Measurements from ENCODE around the gene SMARCD3.

The SMARCD3 gene

DNA sequence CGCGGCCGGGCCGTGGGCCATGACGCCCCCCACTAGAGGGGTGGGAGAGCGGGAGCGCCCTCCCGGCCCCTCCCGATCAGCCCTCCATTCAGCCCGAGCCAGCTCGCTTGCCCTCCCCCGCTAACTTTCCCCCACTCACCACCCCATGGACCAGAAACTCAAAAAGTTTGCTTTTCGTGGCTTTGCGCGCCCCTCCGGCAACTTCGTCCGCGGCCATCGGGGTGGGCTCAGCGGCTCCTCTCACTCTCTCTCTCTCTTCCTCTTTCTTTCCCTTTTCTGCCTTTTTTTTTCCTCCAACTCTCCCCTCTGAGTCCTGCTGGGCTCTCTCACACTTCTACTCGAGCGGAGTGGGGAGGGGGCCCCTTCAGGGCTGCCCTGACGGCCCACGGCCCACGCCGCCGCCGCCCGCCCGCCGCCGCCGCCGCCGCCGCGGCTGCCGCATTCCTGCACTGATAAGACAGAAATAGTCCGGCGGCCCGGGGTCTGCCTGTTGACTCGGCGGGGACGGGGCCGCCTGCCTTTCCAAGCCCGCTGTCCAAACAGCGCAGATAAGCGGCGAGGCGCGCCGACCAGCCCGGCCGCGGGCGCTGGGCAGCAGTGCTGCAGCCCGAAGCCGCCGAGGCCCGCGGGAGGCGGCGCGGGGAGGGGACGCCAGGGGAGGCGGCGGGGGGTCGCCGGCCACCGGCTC, at the start of gene SMARCD3:
SMARCD3 (minus strand) TSS at position 349 of the 688 bp plus-strand sequence; CDS start at position 217, 132 bp downstream.
- no peak for DNase-seq (ENCODE audit: low spot score)

DNA sequence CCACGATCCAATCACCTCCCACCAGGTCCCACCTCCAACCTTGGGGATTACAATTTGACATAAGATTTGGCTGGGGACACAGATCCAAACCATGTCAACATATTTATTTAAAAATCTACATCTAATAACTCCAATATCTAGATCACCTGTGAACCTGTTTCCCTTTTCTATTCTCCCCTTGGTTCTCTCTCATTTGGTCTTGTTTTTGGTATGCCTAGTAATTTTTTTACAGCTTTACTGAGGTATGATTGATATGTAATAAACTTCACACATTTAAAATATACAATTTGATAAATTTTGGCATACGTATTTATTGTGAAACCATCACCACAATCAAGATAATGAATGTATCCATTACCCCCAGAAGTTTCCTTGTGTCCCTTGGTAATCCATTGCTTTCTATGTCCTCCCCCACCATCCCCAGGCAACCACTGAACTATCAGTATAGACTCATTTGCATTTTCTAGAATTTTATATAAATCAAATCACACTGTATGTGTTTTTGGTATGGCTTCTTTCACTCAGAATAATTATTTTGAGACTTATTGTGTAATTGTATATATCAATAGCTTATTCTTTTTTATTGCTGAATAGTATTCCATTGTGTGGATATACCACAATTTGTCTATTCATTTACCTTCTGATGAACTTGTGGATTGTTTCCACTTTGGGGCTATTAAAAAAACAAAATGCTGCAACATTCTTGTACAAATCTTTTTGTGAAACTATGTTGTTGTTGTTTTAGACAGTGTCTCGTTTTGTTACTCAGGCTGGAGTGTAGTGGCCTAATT, 47.9 kb upstream of the SMARCD3 start:
- DNase-seq (ENCODE audit: low spot score), result no peak

DNA sequence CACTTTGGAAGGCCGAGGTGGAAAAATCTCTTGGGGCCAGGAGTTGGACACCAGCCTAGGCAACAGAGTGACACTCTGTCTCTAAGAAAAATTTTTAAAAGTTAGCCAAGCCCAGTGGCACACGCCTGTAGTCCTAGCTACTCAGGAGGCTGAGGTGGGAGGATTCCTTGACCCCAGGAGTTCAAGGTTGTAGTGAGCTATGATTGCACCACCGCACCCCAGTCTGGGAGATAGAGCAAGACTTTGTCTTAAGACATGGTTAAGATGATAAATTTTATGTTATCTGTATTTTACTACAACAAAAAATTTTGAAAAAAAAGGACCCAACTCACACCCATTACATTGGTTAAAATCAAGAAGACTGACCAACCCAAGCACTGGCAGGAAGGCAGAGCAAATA, 44.4 kb upstream of the SMARCD3 start:
- DNase-seq (ENCODE audit: low spot score), result no peak

DNA sequence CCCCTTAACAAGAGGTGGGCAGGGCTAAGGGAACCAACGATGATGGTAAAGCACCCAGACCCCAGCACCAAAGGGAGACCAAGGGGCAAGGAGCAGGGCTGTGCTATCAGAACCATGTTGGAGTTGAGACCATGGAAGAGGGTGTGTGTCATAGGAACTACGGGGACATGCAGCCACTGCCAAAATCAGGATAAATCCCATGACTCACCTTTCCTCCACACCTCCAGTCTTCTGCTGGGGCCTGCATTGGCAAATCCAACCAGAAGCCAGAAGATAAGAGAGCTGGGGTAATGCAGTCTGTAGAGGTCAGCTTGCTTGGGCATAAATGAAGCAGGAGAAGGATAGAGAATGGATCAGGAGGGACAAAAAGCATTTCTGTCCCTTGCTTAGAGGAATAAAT, 42.7 kb upstream of the SMARCD3 start:
- no peak for DNase-seq (ENCODE audit: low spot score)

DNA sequence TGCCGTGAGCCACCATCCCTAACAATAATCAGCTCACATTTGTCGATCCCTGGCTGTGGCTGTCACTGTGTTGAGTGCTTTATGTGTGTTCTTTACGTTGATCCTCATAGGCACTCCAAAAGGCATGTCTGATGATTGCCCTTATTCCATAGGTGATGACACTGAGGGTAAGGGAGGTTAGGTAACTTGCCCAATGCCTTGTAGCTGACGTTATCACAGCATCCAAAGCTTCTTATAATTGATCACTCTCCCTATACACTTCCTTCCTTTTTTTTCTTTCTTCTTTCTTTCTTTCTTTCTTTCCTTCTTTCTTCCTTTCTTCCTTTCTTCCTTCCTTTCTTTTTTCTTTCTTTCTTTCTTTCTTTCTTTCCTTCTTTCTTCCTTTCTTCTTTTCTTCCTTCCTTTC, 41.9 kb upstream of the SMARCD3 start:
- DNase-seq (ENCODE audit: low spot score), result no peak

DNA sequence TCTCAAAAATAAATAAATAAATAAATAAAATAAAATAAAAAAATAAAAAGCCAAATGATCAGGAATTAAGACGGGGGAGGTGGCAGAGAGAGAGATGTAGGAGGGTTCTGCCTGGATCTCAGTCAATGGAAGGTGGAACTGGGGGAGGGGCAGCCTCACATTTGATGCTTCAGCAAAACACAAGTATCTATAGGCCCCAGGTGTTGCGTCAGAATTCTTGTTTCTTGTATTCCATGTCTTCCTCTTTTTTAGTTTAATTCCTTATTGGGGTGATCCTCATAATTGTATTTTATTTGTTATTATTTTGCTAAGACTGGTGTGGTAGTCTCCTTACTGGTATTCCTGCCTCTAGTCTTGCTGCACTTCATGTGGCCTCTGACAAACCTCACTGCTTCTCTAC, 41.4 kb upstream of the SMARCD3 start:
- no peak for DNase-seq (ENCODE audit: low spot score)

DNA sequence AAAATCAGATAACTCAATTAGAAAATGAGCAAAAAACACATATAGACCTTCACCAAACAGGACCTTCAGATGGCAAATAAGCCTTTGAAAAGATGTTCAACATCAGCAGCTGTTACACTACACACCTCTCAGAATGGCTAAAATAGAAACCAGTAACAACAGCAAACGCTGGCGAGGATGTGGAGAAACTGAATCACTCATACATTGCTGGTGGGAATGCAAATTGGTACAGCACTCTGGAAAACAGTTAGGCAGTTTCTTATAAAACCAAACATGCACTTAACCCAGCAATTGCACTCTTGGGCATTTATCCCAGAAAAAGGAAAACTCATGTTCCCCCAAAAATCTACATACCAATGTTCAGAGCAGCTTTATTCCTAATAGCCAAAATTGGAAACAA, 37.7 kb upstream of the SMARCD3 start:
- no peak for DNase-seq (ENCODE audit: low spot score)

DNA sequence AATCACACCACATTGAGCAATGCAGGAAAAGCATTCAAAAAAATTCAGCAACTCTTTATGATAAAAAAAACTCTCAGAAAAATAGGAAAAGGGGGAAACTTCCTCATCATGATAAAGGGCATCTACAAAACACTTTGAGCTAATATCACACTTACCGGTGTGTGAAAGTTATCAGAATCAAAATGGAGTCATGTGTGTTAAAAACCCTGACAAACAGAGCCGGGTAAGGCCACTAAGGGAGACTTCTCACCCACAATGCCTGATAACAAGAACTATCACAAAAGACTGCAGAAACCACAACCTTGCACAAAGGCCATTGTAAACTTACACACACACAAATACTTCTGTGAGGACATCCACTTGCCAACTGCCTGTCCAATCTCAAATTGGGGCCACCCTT, 34.8 kb upstream of the SMARCD3 start:
- DNase-seq (ENCODE audit: low spot score), result no peak

DNA sequence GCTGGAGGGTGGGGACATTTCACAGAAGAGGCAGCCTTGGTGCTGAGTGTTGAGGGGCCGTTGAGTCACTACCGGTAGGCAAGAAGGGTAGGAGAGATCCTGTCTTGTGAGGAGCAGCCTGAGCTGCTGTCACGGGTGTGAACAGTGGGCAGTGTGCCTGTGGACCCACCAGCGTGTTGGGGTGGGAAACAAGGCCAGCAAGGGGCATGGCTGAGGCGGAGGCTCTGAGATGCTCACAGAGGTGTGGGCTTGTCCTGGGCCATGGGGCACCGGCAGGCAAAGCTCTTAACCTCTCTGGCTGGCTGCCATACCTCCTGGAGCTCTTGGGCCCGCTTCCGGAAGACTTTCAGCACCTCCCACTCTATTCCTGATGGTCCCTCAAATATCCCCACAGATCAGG, 33.6 kb upstream of the SMARCD3 start:
- DNase-seq (ENCODE audit: low spot score), result no peak

DNA sequence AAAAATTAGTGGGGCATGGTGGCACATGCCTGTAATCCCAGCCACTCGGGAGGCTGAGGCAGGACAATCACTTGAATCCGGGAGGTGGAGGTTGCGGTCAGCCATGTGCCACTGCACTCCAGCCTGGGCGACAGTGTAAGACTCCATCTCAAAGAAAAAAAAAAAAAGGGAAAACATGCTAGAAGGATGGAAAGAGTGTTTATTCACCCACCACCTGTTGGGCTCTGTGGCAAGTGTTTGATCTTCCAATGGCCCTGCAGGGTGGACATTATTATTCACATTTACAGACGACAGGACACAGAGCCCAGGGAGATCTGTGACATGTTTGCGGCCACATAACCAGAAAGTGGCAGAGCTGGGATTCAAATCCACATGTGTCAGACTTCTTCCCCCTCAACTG, 33.2 kb upstream of the SMARCD3 start:
- no peak for DNase-seq (ENCODE audit: low spot score)

DNA sequence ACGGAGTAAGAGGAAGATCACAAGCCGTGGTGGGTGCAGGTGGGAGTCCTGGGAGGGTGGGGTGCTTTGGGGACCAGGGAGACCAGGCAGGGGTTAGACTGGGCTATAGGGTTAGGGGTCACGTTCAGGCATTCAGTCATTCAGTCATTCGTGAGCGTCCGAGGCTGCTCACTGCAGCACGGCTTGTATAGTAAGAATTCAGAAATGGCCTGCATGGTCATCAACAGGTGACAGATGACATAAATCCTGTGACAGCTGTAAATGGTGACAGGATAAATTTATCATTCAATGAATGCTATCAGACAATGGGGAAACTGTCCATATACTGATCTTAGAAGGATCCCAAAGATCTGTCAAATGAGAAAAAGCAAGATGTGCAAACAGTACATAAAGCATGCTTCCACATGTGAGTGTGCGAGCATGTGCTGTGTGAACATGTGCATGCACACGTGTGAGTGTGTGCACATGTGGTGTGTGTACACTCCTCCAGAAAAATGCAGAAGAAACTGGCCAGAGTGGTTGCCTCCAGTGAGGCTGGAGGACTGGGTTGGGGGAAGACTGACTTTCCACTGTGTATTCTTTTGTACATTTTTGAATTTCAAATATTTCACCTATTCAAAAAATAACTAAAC, 32.0 kb upstream of the SMARCD3 start:
- DNase-seq (ENCODE audit: low spot score), result no peak

DNA sequence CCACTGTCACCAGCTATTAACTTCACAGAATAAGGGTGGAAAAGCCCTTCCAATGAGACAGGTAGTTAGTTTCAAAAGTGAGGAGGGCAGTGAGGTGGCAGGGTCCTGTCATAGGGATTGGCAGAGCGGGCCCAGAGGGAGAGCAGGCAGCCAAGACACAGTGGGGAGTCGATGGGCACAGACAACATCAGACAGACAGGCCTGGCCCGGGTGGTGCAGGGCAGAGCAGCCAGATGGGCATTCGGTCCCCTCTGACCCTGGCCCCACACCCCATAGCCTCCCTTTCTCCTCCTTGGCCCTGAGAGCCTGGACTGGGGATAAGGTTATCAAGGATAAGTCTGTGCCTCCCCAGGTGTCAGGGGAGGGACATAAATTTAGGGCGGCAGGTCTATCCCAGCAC, 31.4 kb upstream of the SMARCD3 start:
- DNase-seq (ENCODE audit: low spot score), result no peak

DNA sequence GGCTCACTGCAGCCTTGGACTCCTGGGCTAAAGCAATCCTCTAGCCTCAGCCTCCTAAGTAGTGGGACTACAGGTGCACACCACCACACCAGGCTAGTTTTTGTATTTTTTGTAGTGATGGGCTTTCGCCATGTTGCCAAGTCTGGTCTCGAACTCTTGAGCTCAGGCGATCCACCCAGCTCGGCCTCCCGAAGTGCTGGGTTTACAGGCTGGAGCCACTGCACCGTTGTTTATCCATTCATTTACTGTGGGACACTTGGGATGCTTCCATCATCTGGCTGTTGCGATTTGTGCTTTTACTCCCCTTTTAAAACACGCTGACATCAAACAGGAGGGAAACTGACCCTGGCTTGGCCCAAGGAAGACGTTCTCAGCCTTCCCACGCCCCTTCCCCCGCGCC, 30.5 kb upstream of the SMARCD3 start:
- no peak for DNase-seq (ENCODE audit: low spot score)

DNA sequence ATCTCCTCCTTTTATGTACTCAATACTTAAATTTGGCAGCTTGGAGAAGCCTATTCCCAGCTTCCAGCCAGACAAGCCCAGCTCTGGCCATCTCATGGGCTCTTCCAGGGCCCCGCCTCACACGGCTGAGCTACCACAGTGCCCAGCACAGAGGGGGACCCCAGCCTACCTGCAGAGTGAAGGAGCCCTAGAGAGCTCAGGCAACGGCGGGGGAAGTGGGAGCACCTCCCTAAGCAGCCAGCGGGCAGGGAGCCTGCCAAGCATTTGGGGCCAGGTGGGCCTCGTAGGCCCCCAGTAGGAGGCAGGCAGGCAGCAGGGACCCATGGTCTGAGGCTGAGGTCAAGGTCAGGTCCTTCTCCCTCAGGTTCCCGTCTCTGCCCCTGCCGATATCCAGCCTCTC, 29.1 kb upstream of the SMARCD3 start:
- DNase-seq (ENCODE audit: low spot score), result no peak

DNA sequence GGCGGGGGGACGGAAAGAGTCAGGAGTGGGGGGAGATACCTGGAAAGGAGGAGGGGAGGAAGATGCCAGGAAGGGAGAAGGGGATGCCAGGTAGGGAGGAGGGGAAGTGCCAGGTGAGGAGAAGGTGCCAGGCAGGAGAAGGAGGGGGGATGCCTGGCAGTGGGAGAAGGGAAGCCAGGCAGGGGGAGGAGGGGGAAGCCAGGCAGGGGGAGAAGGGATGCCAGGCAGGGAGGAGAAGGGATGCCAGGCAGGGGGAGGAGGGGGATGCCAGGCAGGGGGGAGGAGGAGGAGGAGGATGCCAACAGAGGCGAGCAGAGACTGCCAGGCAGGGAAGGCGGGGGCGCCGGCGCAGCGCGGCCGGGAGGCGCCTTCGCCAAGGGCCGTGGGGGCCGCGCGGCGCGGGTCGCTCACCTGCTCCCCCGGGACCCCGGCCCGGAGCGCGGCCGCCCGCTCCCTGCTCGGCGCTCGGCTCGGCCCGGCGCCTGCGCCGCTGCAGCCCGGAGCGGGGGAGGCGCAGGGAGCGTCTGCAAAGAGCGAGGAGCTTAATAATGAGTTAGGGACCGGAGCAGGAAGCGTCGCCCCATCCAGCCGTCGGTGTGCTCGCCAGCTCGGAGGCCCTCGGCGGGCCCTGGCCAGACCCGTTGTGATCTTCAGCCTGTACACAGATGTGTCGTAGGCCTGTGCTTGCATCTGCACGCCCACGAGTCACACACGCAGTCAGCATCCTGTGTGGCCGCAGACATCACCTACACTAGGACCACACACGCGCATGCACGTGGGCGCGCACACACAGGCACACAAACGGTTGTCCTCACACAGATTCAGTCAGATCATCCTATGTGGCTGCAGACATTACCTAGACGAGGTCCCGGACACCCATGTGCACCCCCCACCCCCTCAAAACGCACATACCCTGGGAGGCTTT, 28.4 kb upstream of the SMARCD3 start:
- no peak for DNase-seq (ENCODE audit: low spot score)

DNA sequence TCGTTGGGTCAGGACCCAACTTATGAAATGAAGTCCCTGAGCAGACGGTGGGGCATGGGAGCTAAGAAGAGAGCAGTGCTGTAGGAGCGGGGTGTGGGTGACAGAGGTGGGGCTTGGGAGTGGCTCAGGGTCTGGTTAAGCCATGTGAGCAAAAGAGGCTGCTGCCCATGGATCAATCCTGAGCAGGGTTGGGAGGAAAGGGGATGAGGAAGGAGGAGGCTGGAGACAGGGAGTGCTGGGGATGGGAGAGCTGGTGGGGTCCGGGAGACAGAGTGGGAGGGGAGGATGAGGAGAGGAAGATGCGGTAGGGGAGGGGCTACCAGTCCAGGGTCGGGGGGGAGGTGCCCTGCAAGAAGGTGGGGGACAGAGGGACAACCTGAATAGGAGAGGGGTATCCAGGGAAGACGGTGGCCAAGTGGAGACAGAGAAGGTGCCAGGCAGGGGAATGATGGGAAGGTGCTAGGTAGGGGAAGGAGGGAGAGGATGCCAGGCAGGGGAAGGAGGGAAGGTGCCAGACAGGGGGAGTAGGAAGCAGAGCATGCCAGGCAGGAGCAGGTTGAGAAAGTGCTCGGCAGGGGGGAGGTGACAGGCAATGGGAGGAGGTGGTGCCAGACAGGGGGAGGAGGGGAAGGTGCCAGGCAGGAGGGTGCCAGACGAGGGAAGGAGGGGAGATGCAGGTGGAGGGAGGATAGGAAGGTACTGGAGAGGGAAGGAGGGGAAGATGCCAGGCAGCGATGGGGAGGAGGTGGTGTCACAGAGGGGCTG, 27.5 kb upstream of the SMARCD3 start:
- no peak for DNase-seq (ENCODE audit: low spot score)

DNA sequence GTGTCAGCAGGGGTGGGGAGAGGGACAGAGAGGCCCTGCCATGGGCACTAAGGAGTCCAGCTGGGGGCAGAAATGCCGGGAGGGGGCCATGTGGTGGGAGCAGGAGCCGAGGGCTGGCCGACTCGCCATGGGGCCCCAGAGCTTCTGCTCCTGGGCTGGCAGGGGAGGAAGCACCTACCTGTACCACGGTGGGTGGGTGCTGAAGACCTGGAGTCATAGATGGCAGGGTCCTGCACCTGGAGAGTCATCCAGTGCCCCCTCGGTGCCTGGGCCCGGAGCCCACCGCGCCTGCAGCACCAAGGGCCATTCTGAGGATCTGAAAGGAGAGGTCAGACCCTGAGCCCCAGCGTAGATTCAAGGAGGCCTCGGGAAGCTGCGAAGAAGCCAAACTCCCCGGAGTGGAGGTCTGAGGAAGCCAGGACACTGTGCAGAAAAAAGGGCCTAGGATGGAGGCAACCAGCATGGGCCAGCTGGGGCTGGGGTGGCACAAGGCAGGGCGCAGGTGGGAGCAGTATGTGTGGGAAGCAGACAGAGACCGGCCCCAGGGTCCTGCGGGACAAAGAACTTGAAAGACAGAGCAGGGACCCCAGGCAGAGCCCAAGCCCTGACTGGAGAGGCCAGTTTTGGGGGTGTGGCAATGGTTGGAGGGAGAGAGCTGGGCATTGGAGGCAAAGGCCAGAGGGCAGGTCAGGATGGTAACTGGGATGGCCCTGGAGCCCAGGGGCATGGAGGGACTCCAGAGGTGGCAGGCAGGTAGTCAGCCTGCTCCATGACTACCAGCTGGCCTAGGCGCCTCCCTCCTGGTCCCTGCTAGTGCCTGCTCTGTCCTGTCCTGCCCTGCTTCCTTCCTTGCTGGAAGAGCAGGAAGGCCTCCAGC, 26.7 kb upstream of the SMARCD3 start:
- no peak for DNase-seq (ENCODE audit: low spot score)

DNA sequence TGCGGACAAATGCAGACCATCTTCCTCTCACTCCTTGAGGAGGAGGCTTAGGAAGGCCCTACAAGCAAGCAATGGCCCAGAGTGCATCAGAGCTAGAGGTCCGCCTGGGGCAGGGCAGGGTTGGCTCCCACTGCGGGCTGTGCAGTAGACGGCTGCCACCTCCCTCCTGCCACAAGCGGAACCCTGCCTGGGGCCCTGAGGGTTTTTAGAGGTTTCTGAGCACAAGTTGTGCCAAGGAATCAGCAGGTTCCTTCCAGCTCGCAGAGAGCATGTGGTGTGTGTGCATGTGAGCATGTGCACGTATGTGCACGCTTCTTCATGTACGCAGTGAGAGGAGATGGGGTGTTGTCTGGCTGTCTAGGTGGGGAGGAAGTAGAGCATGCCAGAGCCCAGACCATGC, 25.9 kb upstream of the SMARCD3 start:
- no peak for DNase-seq (ENCODE audit: low spot score)

DNA sequence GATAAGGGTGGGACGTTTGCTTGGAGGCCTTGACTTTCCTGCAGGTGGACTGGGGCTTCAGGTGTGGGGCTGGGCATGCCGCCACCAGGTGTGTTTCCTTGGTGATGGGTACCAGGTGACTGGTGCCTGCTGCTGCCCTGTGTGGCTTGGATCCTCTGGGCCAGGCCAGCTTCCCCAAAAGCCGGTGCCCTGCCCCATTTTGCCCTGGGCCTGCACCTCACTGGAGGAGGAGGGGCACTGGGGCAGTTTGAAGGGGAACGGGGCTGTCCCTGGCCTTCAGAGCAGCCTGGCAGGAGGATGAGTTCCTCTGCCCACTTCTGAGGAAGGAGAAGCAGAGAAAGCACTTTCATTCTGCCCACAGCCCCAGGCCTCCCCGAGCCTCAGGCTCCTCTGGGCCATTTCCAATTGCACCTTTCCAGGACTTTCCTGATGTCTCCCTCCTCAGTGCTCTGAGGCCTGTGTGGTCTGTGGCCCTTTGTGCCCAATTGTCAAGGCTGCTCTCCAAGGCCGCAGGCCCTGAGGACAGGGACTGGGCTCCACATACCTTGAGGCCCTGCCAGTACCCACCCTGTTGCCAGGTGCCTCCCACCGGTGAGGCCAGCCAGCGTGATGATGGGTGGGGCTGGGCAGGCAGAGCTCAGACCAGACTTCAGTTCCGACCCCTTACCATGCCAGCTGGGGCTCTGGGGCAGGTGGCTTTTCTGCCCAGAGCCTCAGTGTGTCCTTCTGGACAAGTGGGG, 25.3 kb upstream of the SMARCD3 start:
- no peak for DNase-seq (ENCODE audit: low spot score)

DNA sequence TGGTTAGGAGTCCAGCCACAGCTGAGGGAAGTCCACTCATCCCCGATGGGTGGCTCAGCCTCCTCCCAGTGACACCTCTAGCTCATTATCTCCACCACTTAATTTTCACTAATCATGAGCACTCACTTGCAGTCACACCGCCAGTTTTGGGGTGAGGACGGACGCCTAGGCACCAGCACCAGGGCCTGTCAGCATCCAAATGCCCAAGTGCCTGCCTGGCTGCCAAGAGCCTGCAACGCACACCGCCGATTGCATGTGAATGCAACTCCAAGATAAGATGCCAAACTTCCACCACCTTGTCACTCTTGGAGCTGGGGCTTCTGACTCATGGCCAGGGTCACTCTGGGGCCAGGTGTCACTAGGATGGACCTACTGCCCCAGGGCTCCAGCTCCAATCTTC, 24.4 kb upstream of the SMARCD3 start:
- DNase-seq (ENCODE audit: low spot score), result no peak
